HG02981 (cell line): ENCODE data around the gene TNFRSF1A.

Experiments
- ATAC-seq: cut with Tn5 transposase; IDR thresholded peaks from one replicate; pipeline ENCODE4 v1.9.1; 2021; ENCODE audit warnings: mild to moderate bottlenecking, moderate library complexity; ENCODE audit not compliant: unreplicated experiment

The TNFRSF1A gene

DNA sequence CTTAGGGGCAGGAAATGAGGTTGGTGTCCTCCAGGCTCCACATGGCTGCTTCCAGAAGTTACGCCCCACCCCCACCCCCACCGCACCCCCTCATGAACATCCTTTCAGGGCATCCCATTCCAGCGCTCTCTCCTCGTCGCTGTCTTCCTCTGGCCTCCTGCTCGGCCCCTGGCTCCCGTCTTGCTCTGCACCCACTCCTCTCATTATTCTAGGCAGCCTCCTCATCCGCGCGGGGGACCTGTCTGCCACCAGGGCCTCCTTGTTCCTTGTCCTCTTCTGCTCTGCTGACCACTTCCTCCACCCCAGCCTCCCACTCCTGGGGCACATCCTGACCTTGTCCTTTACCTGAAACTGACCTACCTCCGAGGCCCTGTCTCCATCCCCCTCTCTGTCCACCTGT lies 61.2 kb downstream of the TNFRSF1A start:
- ATAC-seq, result no peak

DNA sequence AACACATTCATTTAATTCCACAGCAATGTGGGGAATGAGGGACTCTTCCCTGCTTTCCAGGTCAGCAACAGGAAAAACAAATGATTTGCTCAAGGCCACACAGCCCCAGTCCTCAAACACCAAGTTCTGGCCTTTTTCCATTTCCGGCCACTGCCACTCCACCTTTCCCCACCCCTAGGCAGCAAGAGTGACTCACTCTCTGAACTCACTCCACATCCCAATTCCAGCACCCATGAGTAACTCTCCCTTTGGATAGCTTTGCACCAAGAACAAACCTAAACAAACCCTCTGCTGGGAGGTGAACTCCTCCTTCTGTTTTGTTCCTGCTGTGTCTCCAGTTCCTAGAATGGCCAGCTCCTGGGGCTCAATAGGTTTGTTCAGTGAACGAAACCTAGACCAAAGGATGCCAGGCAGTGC lies 61.8 kb downstream of the TNFRSF1A start:
- no peak for ATAC-seq

DNA sequence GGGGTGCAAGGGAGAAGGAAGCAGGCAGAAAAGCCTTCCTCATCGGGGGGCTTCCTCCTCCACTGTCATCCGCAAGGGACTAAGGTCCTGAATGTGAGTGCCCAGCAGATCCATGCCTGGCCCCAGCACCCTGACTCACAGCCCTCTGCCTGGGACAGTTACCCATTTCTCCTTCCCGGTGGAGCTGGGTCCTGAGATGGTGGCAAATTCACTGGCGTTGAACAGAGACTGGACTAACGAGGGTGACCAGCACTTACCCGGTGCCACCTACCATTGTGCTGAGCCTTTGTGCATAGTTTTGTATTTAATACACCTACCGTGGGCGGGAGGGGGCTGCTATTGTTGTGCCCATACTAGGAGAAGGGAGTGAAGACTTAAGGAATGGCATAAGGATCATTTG lies 62.2 kb downstream of the TNFRSF1A start:
- no peak for ATAC-seq

DNA sequence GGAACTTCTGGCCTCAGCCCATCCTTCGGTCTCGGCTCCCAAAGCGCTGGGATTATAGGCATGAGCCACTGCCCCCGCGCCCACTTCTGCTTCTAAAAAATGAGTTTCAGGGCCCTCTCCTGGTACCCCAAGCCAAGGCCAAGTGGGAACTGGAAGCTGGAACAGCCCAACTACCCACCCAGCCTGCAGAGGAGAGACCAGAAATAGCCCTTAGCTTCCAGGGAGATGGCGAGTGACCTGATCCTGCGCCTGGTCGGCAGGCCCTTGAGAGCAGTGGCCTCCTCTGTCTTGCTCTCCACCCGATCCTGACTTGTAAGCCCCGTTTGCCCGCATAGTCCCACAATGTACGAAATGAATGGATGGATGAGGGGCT lies 62.6 kb downstream of the TNFRSF1A start:
- no peak for ATAC-seq
